HG03039 (cell line): Measurements from ENCODE around the gene FRS2.
A peak's percentile ranks its signal among the peaks of the same experiment; 100 is the strongest.
"Not testable (repeated sequence)": the region's sequence is repeated elsewhere in the genome, so short reads cannot be mapped to it uniquely, and the experiment has no call there.

Source experiments
- ATAC-seq: cut with Tn5 transposase; IDR thresholded peaks from one replicate; pipeline ENCODE4 v1.9.1; 2021; ENCODE audit warnings: mild to moderate bottlenecking, moderate library complexity; ENCODE audit not compliant: unreplicated experiment

Gene FRS2

GRCh38 chr12:69575346-69575745, 105.2 kb downstream of the FRS2 start:
- no peak for ATAC-seq

- ATAC-seq, result no peak
Observed at GRCh38 chr12:69578283-69578682, 108.1 kb downstream of the FRS2 start.

- ATAC-seq, result no peak
Observed at GRCh38 chr12:69579029-69579428, 108.8 kb downstream of the FRS2 start.

GRCh38 chr12:69580074-69580473, 109.9 kb downstream of the FRS2 start:
- ATAC-seq, result no peak

- ATAC-seq, result no peak
Observed at GRCh38 chr12:69583203-69583602, 113.0 kb downstream of the FRS2 start.

GRCh38 chr12:69585189-69586062, 115.2 kb downstream of the FRS2 start, which contains the start of gene CCT2:
CCT2 (plus strand) TSS chr12:69585459; CDS start chr12:69585522, 63 bp downstream.
- peak; percentile 97 for ATAC-seq

GRCh38 chr12:69588527-69588926, 118.3 kb downstream of the FRS2 start:
- no peak for ATAC-seq

GRCh38 chr12:69589082-69589481, 118.9 kb downstream of the FRS2 start:
- no peak for ATAC-seq

GRCh38 chr12:69595689-69596088, 125.5 kb downstream of the FRS2 start:
- ATAC-seq, result no peak

GRCh38 chr12:69598174-69598753, 128.1 kb downstream of the FRS2 start:
- no peak for ATAC-seq

- ATAC-seq, result no peak
Observed at GRCh38 chr12:69600804-69601203, 130.6 kb downstream of the FRS2 start.

GRCh38 chr12:69601962-69602685, 131.9 kb downstream of the FRS2 start:
- no peak for ATAC-seq

GRCh38 chr12:69602954-69603353, 132.8 kb downstream of the FRS2 start:
- no peak for ATAC-seq

- ATAC-seq, result not testable (repeated sequence)
Observed at GRCh38 chr12:69603556-69603955, 133.4 kb downstream of the FRS2 start.

- not testable (repeated sequence) for ATAC-seq
Observed at GRCh38 chr12:69604275-69604674, 134.1 kb downstream of the FRS2 start.

- ATAC-seq, result no peak
Observed at GRCh38 chr12:69608114-69608513, 137.9 kb downstream of the FRS2 start.

GRCh38 chr12:69610126-69610525, 139.9 kb downstream of the FRS2 start:
- no peak for ATAC-seq

- ATAC-seq, result no peak
Observed at GRCh38 chr12:69610729-69611128, 140.5 kb downstream of the FRS2 start, which contains the start of gene LRRC10. LRRC10 (minus strand) TSS chr12:69610907; CDS start chr12:69610838, 69 bp downstream.

- no peak for ATAC-seq
Observed at GRCh38 chr12:69613351-69613750, 143.2 kb downstream of the FRS2 start.

- ATAC-seq, result no peak
Observed at GRCh38 chr12:69616025-69616424, 145.8 kb downstream of the FRS2 start.

GRCh38 chr12:69619050-69619449, 148.9 kb downstream of the FRS2 start:
- no peak for ATAC-seq
